SK-N-SH treated with all-trans-retinoic acid at 6 μM for 48 hours (cell line): Measurements from ENCODE around the gene DHRS12.

Source experiments
- ARNTL ChIP-seq: fragments of 450-650 bp; formaldehyde crosslinking; IDR thresholded peaks from 2 replicates; pipeline ENCODE4 v1.5.0; 2020; ENCODE audit warnings: low read depth, mild to moderate bottlenecking, moderate library complexity, borderline replicate concordance
- ISL1 ChIP-seq: fragments of 250-450 bp; sonication (Bioruptor Pico); IDR thresholded peaks from 2 replicates; pipeline ENCODE4 v2.1.2; 2022; ENCODE audit warnings: mild to moderate bottlenecking, moderate library complexity
- RARB ChIP-seq: fragments of 250-450 bp; sonication (Bioruptor Pico); IDR thresholded peaks from 2 replicates; pipeline ENCODE4 v1.8.0; 2021; ENCODE audit warnings: mild to moderate bottlenecking, moderate library complexity
- ZFP3 ChIP-seq: fragments of 250-450 bp; sonication (Bioruptor Pico); IDR thresholded peaks from 2 replicates; pipeline ENCODE4 v1.5.0; 2020; ENCODE audit warnings: mild to moderate bottlenecking, moderate library complexity
- ZFP30 ChIP-seq: fragments of 450-650 bp; formaldehyde crosslinking; IDR thresholded peaks from 2 replicates; pipeline ENCODE4 v1.5.0; 2022; ENCODE audit warnings: mild to moderate bottlenecking, moderate library complexity
- ZNF70 ChIP-seq: fragments of 450-650 bp; formaldehyde crosslinking; IDR thresholded peaks from 2 replicates; pipeline ENCODE4 v1.5.0; 2020; ENCODE audit warnings: mild to moderate bottlenecking, moderate library complexity
- ZNF8 ChIP-seq: fragments of 450-650 bp; formaldehyde crosslinking; IDR thresholded peaks from 2 replicates; pipeline ENCODE4 v1.5.0; 2020; ENCODE audit warnings: mild to moderate bottlenecking, moderate library complexity
- TF ChIP-seq, protein P1 (sequence below): fragments of 250-450 bp; sonication (Bioruptor Pico); IDR thresholded peaks from 2 replicates; pipeline ENCODE4 v1.5.1; 2021; ENCODE audit warnings: mild to moderate bottlenecking, moderate library complexity
- TF ChIP-seq, protein P2 (sequence below): fragments of 250-450 bp; sonication (Bioruptor Pico); IDR thresholded peaks from 2 replicates; pipeline ENCODE4 v1.5.1; 2020; ENCODE audit warnings: low read depth, mild to moderate bottlenecking, moderate library complexity

DNA sequence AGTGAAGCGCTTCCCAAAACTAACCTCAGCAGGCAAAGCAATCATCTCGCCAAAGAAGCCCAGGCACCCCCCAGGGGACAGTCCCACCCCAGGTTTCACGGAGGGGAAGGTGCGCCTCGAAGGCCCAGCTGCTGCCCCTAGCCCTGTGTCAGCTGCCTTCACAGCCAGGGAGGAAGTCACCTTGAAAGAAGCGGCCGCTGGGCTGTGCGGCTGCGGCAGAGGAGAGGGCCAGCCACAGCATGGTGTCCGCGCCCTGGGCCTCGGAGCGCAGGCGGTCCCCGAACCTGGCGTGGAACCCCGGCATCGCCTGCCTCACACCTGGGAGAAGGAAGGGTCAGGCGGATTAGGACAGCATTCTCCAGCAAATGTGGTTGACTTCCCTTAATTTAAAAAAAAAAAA, 35.0 kb downstream of the DHRS12 start:
- TF ChIP-seq ZFP3 (CRISPR knock-in tag) (no peak), ZNF8 (CRISPR knock-in tag) (no peak), RARB (no peak), ZFP30 (CRISPR knock-in tag) (no peak), ARNTL (CRISPR knock-in tag) (no peak), ISL1 (CRISPR knock-in tag) (no peak), ZNF70 (CRISPR knock-in tag) (no peak)
- TF ChIP-seq, protein P1, sequence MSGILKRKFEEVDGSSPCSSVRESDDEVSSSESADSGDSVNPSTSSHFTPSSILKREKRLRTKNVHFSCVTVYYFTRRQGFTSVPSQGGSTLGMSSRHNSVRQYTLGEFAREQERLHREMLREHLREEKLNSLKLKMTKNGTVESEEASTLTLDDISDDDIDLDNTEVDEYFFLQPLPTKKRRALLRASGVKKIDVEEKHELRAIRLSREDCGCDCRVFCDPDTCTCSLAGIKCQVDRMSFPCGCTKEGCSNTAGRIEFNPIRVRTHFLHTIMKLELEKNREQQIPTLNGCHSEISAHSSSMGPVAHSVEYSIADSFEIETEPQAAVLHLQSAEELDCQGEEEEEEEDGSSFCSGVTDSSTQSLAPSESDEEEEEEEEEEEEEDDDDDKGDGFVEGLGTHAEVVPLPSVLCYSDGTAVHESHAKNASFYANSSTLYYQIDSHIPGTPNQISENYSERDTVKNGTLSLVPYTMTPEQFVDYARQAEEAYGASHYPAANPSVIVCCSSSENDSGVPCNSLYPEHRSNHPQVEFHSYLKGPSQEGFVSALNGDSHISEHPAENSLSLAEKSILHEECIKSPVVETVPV, result no peak
- TF ChIP-seq, protein P2, sequence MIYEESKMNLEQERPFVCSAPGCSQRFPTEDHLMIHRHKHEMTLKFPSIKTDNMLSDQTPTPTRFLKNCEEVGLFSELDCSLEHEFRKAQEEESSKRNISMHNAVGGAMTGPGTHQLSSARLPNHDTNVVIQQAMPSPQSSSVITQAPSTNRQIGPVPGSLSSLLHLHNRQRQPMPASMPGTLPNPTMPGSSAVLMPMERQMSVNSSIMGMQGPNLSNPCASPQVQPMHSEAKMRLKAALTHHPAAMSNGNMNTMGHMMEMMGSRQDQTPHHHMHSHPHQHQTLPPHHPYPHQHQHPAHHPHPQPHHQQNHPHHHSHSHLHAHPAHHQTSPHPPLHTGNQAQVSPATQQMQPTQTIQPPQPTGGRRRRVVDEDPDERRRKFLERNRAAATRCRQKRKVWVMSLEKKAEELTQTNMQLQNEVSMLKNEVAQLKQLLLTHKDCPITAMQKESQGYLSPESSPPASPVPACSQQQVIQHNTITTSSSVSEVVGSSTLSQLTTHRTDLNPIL, result no peak
